Measurements from ENCODE around the gene ANKDD1A. TPM values are rescaled to one million over a fixed set of nuclear protein-coding genes. Genes with fewer than 3 reads are reported as not detected.

Gene ANKDD1A
- total and polyA plus RNA-seq, 2 donors (not counting 1 experiment from before 2014, with no cell fraction given) = 8.2 to 13.2 TPM

GRCh38 chr15:64923546-64923945, 11.8 kb downstream of the ANKDD1A start:
- no peak for TF ChIP-seq EZH2 (IDR thresholded peaks at IDR 0.05; ENCODE audit: low read length, missing control alignments)
- TF ChIP-seq CTCF (conservative IDR thresholded peaks at IDR 0.05 in 1 of 2, IDR thresholded peaks at IDR 0.05 in 1 of 2; ENCODE audit: low read depth in 1 of 2, low read length in 2 of 2) = no peak
- Histone ChIP-seq H3K4me1 (ENCODE audit: control insufficient read depth, extremely low read depth, insufficient read depth, low read length) (no peaks in the 10 kb centered on the region), H3K79me2 (ENCODE audit: control insufficient read depth, insufficient read depth, low read length) (no peaks in the 10 kb centered on the region), H2AFZ (ENCODE audit: low read length) (no peak overlapping the region), H4K20me1 (ENCODE audit: control insufficient read depth, extremely low read depth, insufficient read depth, low read length) (no peaks in the 10 kb centered on the region), H3K9ac (ENCODE audit: insufficient read depth, low read length) (no peak overlapping the region), H3K4me3 (replicated peaks in 1 of 4; ENCODE audit: control extremely low read depth in 1 of 4, insufficient read depth in 1 of 4, low read depth in 3 of 4, low read length in 4 of 4) (no peak overlapping the region), H3K27me3 (ENCODE audit: control insufficient read depth, insufficient read depth, low read length) (no peaks in the 10 kb centered on the region), H3K36me3 (ENCODE audit: control insufficient read depth, insufficient read depth, low read length) (no peaks in the 10 kb centered on the region), H3K9me3 (ENCODE audit: control insufficient read depth, insufficient read depth, low read depth, low read length) (no peaks in the 10 kb centered on the region), H3K4me2 (ENCODE audit: extremely low read depth, insufficient read depth, low read length) (no peak overlapping the region), H3K27ac (ENCODE audit: insufficient read depth, low read length) (no peak overlapping the region)
- DNase-seq (ENCODE audit: low read depth in 2 of 2) = no peak

GRCh38 chr15:64925335-64926330, 13.9 kb downstream of the ANKDD1A start:
- TF ChIP-seq CTCF (conservative IDR thresholded peaks at IDR 0.05 in 1 of 2, IDR thresholded peaks at IDR 0.05 in 1 of 2; ENCODE audit: low read depth in 1 of 2, low read length in 2 of 2) (no peak), EZH2 (IDR thresholded peaks at IDR 0.05; ENCODE audit: low read length, missing control alignments) (no peak)
- no peaks in the 10 kb centered on the region for H3K27me3 ChIP-seq (ENCODE audit: control insufficient read depth, insufficient read depth, low read length)
- no peak overlapping the region for H3K4me2 ChIP-seq (ENCODE audit: extremely low read depth, insufficient read depth, low read length)
- H4K20me1 ChIP-seq (ENCODE audit: control insufficient read depth, extremely low read depth, insufficient read depth, low read length) = no peaks in the 10 kb centered on the region
- no peaks in the 10 kb centered on the region for H3K9me3 ChIP-seq (ENCODE audit: control insufficient read depth, insufficient read depth, low read depth, low read length)
- H3K36me3 ChIP-seq (ENCODE audit: control insufficient read depth, insufficient read depth, low read length) = no peaks in the 10 kb centered on the region
- DNase-seq (ENCODE audit: low read depth in 2 of 2) = no peak
- no peak overlapping the region for H3K4me3 ChIP-seq (replicated peaks in 1 of 4; ENCODE audit: control extremely low read depth in 1 of 4, insufficient read depth in 1 of 4, low read depth in 3 of 4, low read length in 4 of 4)
- H3K4me1 ChIP-seq (ENCODE audit: control insufficient read depth, extremely low read depth, insufficient read depth, low read length) = peaks cover 2% of the 10 kb centered on the region
- H2AFZ ChIP-seq (ENCODE audit: low read length) = no peak overlapping the region
- H3K9ac ChIP-seq (ENCODE audit: insufficient read depth, low read length) = no peak overlapping the region
- H3K79me2 ChIP-seq (ENCODE audit: control insufficient read depth, insufficient read depth, low read length) = no peaks in the 10 kb centered on the region
- H3K27ac ChIP-seq (ENCODE audit: insufficient read depth, low read length) = no peak overlapping the region

GRCh38 chr15:64926661-64927060, 15.0 kb downstream of the ANKDD1A start:
- Histone ChIP-seq H3K9me3 (ENCODE audit: control insufficient read depth, insufficient read depth, low read depth, low read length) (no peaks in the 10 kb centered on the region), H3K27me3 (ENCODE audit: control insufficient read depth, insufficient read depth, low read length) (no peaks in the 10 kb centered on the region), H3K9ac (ENCODE audit: insufficient read depth, low read length) (no peak overlapping the region), H3K4me3 (replicated peaks in 1 of 4; ENCODE audit: control extremely low read depth in 1 of 4, insufficient read depth in 1 of 4, low read depth in 3 of 4, low read length in 4 of 4) (no peak overlapping the region), H3K36me3 (ENCODE audit: control insufficient read depth, insufficient read depth, low read length) (no peaks in the 10 kb centered on the region), H3K27ac (ENCODE audit: insufficient read depth, low read length) (no peak overlapping the region), H2AFZ (ENCODE audit: low read length) (no peak overlapping the region), H4K20me1 (ENCODE audit: control insufficient read depth, extremely low read depth, insufficient read depth, low read length) (no peaks in the 10 kb centered on the region), H3K4me1 (ENCODE audit: control insufficient read depth, extremely low read depth, insufficient read depth, low read length) (peaks cover 2% of the 10 kb centered on the region), H3K4me2 (ENCODE audit: extremely low read depth, insufficient read depth, low read length) (no peak overlapping the region), H3K79me2 (ENCODE audit: control insufficient read depth, insufficient read depth, low read length) (no peaks in the 10 kb centered on the region)
- no peak for TF ChIP-seq EZH2 (IDR thresholded peaks at IDR 0.05; ENCODE audit: low read length, missing control alignments)
- TF ChIP-seq CTCF (conservative IDR thresholded peaks at IDR 0.05 in 1 of 2, IDR thresholded peaks at IDR 0.05 in 1 of 2; ENCODE audit: low read depth in 1 of 2, low read length in 2 of 2) = no peak
- DNase-seq (ENCODE audit: low read depth in 2 of 2) = no peak

Measured in fibroblast of lung (primary cell).